GM19238 (cell line): Measurements from ENCODE around the gene MRPL33.

Experiments used
- DNase-seq: peaks from one replicate; pipeline ENCODE4 v3.0.0; 2011; ENCODE audit warnings: low spot score; ENCODE audit not compliant: insufficient read length

The MRPL33 gene

GRCh38 chr2:27771548-27772335 is at the start of gene MRPL33:
Gene MRPL33, plus strand, starts transcription at chr2:27771719. Its CDS starts 59 bp downstream, at chr2:27771778.
- peak; percentile 96 for DNase-seq

GRCh38 chr2:27721884-27722485 is 49.5 kb upstream of the MRPL33 start:
- DNase-seq: no peak

GRCh38 chr2:27723372-27724144 is 48.0 kb upstream of the MRPL33 start:
- DNase-seq: peak; percentile 30

- no peak for DNase-seq
Observed at GRCh38 chr2:27724191-27724590, 47.3 kb upstream of the MRPL33 start.

GRCh38 chr2:27724905-27725701 is 46.4 kb upstream of the MRPL33 start:
- no peak for DNase-seq

DNA sequence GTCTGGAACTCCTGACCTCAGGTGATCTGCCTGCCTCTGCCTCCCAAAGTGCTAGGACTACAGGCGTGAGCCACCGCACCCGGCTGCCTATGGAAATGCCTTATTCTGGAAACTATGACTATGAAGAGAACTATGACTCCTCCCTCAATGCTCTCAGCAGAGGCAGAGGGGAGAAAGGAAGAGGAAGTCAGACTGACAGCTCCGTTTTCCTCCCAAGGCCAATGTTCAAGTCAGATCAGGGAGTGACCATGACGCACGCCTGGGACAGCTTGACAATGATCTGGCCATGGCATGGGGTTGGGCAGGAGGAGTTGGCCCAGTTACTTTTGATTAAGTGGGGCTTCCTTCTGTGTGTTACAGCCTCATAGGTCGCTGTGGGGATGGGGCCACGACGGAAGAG is 44.3 kb upstream of the MRPL33 start:
- no peak for DNase-seq

- DNase-seq: no peak
Observed at GRCh38 chr2:27728081-27728858, 43.2 kb upstream of the MRPL33 start.

- no peak for DNase-seq
Observed at GRCh38 chr2:27729198-27729597, 42.3 kb upstream of the MRPL33 start.

GRCh38 chr2:27729614-27730013 is 41.9 kb upstream of the MRPL33 start:
- DNase-seq: no peak

DNA sequence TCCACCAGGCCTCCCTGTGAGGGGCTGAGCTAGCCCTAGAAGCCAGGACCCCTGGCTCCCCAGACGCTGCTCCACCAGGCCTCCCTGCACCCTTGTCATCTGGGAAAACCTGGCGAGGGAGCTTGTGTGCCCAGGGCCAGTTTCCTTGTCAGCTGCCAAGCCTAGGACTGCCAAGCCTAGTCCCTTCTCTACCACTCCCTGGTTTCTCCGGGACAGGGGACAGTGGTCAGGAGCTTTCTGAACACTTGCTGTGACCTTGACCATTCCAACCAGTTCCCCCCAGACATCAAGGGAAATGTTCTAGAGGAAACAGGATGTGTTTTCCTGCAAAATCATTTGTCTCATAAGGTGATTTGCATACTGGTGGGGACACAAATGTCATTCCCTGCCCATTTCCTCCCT is 41.3 kb upstream of the MRPL33 start:
- DNase-seq: no peak

DNA sequence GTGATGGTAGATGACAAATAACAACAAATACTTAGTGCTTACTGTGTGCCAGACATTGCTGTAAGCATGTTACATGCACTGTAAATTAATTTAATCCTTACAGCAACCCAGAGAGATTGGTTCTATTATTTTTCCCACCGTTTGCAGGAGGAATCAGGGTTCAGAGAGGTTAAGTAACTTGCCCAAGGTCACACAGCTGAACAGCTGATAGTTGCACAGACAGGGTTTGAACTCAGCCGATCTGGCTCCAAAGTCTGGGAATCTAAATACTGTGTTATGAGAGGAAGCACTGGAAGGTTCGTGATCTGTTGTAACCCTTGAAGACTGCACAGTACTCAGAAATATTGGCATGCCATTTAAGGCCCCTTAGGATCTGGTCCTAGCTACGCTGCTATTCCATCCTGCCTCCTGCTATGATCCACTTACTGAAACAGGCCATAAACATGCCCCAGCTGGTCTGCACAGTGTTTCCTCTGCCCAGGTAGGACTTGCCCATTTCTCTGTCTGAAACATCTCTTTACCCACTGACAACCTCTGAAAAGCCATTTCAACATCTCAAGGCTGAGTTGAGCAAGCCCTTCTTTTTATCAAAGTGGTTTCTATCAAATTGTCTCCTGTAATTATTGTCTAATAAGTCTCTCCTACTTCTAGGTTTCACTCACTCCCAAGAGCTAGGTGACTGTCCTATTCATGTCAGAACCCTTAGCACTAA is 40.4 kb upstream of the MRPL33 start:
- DNase-seq: no peak

- DNase-seq: no peak
Observed at GRCh38 chr2:27734305-27734704, 37.2 kb upstream of the MRPL33 start.

- no peak for DNase-seq
Observed at GRCh38 chr2:27735263-27735904, 36.1 kb upstream of the MRPL33 start.

- DNase-seq: no peak
Observed at GRCh38 chr2:27736031-27736889, 35.3 kb upstream of the MRPL33 start.

GRCh38 chr2:27736890-27737204 is 34.7 kb upstream of the MRPL33 start:
- DNase-seq: no peak

- DNase-seq: no peak
Observed at GRCh38 chr2:27737676-27738348, 33.7 kb upstream of the MRPL33 start.

DNA sequence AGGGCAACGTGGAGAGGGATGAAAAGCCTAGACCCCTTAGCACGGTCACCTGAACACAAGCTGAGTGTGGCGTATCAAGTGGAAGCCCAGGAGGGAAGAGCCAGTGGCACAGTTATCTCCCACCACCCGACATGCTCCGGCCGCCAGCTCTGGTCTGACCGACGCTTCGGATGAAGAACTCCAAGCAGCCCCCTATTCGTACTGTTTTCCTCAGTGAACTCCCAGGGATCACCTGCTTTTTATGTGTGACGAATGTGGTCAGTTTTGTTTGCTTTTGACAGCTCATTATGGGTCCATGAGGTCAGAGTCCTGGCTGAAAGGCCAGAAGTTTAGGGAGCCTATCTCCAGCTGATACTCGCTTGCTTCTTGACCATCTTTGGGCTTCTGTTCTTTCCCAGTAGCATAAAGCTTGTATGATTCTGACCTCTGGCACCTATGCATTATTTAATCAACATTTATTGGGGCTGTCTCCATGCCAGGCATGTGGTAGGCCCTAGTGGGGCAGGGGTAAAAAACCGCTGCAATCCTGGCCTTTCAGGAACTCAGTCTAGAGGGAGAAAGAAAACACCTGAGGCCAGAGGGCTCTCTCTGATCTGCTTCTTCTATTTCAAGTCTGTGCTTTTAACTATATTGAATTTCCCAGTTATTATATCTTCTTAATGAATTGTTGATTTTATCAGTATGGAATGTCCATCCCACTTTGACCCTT is 33.0 kb upstream of the MRPL33 start:
- DNase-seq: no peak

DNA sequence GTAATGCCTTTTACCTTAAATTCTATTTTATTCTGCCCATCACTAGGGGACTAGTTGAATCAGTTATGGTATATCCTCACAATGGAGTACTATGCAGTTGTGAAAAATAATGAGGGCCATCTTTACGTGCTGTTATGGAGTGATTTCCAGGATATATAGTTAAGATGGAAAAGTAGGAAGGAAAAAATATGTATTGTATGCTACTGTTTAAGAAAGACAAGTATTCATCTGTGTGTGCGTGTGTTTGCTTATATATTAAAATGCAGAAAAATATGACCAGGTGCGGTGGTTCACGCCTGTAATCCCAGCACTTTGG is 32.5 kb upstream of the MRPL33 start:
- DNase-seq: no peak
